ENCODE measurements around the gene HOXC13.

Gene HOXC13

GRCh38 chr12:53971129-53971528 is 32.5 kb downstream of the HOXC13 start:
- DNase-seq (ENCODE audit: low read depth), result no peak

DNA sequence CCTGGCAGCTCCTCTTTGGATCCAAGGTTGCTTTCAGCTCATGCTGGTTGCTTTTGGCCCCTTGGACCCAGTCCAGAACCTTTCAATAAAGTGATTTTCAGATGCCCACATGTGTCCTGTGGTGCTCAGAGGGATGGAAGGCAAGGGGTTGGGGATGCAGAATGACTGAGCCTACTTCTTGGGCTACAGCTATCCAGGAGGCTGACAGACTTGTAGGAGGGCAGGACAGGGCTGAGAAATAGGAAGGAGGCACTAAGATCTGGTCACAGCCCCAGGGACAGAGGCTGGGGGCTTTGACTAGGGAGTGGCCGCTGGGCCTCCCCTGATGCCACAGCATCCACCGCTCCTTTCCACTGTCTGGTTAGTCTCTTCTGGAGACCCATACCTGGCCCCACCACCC is 33.1 kb downstream of the HOXC13 start:
- DNase-seq (ENCODE audit: low read depth), result no peak

DNA sequence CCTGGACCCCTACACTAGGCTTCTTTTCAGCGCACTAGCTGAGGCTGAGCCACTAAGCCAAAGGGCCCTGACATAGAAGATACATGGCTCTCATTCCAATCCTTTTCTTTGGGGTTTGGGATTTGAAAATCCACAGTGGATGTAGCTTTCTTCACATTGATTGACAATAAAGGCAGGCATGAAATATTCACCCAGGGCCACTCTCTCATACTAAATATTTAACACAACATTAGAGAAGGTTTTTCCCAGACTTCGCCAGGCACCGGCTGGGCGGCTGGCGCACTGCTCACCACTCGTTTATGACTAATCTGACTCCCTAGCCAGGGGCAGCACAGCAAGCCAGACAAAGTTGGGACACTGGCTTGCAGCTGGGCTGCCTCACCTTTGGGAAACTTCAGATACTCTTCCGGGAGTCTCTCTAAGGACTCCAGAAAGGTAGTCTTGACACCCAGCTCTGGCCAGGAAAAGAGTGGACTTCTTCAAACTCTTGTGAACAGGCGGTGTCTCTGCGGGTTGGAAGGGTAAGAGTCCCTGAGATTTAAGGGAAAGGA is 33.6 kb downstream of the HOXC13 start:
- DNase-seq (ENCODE audit: low read depth), result no peak

DNA sequence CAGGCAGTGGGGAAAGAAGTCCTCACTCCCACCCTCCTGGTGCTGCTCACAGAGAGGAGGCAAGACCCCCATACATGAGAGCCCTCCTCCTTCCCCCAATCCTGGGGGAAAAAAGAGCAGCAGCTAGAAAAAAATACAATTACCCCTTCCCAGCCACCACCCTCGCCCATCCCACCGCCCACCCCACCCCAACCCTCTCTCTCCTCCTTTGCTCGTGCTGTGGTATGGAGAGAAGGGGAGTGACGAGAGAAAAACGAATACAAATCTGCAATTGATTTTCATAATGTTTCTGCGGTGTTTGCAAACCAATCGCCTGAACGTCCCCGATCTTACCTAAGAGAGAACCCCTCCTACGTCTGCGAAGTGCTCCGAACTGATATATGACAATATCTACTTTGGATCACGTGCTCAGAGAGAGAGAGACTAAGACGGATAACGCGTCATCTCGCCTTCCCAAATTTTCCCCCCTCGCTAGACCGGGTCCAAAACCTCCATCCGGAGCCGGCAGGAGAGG is 34.1 kb downstream of the HOXC13 start, which contains the start of gene HOXC11:
Gene HOXC11, plus strand, starts transcription at position 405 of the 514 bp plus-strand sequence. CDS start 116 bp downstream, outside the sequence.
- DNase-seq (ENCODE audit: low read depth), result no peak

GRCh38 chr12:53973236-53974042 is 34.8 kb downstream of the HOXC13 start:
- no peak for DNase-seq (ENCODE audit: low read depth)

DNA sequence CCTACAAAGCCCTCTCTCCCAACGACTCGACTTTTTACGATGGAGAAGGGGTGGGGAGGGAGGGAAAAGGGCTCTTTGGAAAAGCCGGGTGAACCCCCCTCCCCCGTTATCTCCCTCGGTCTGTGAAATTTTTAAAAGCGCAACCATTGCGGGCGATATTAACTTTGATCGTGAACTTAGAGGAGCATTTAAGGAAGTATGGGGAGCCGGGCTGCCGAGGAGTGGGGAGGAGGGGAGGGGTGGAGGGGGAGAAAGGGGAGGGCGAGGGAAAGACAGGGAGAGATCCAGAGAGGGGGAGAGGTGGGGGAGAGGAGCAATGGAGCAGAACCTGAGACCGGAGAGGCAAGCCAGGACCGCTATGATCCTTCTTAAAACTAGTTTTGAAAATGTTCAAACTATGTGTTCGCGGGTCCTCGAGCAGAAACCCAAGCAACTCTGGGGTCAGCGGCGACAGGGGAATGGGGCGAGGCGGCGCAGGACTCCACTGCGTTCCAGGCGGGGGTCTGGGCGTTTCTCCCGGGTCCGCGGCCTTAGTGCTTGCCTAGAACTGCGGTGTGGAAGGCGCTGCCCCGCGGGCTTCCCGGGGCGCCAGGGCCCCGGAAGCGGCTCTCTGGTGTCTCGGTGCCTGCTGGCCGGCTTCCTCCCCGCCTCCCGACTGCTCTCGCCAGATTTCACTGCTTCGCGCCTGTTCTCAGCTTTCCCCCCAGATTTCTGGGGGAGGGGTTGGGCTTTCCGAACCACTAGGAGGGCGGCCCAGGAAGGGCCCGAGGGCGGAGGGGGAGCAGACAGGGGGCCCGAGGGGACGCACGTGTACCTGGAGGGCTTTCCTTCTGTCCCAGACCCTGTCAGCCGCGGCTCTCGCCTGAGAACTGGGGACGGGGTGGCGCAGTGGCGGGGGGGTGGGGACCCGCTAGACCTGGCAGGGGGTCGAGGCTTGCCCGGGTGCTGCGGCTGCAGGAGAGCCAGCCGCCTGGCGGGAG is 35.7 kb downstream of the HOXC13 start, which contains the start of gene HOTAIR:
Gene HOTAIR, minus strand, starts transcription at position 871 of the 980 bp plus-strand sequence.
- DNase-seq (ENCODE audit: low read depth), result no peak

- DNase-seq (ENCODE audit: low read depth), result no peak
These were observed 36.4 kb downstream of the HOXC13 start for GRCh38 chr12:53975064-53975471.

- no peak for DNase-seq (ENCODE audit: low read depth)
These were observed 37.0 kb downstream of the HOXC13 start for GRCh38 chr12:53975479-53976152.

DNA sequence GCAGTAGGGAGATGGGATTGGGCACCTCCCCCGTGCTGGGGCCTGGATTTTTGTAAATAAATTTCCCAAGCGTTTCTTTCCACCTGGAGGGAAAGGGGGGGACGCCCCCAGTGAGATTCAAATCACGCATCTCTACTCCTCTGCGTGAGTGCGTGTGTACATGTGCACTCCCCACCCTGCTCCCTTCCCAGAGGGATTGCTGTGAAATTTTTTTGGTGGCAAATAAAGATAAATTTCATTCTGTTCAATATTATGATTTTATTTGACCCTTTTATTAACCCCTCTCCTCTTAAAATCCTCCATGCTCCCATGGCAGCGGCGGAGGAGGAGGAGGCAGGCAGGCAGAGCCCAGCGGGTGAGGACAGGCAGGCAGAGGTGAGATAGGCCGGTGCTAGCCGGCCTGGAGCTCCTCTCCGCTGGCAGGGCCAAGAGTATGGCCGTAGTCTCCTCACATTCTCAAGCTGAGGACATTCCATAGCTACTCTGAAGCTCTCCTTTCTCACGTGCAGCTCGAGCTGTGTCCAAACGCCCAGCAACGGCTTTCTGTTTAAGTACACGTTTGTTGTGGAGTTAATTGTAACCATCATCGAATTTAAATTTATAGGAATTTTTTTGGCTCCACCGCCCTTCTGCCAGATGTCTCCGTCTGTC is 37.7 kb downstream of the HOXC13 start:
- DNase-seq (ENCODE audit: low read depth), result no peak

GRCh38 chr12:53976823-53977595 is 38.4 kb downstream of the HOXC13 start:
- no peak for DNase-seq (ENCODE audit: low read depth)

DNA sequence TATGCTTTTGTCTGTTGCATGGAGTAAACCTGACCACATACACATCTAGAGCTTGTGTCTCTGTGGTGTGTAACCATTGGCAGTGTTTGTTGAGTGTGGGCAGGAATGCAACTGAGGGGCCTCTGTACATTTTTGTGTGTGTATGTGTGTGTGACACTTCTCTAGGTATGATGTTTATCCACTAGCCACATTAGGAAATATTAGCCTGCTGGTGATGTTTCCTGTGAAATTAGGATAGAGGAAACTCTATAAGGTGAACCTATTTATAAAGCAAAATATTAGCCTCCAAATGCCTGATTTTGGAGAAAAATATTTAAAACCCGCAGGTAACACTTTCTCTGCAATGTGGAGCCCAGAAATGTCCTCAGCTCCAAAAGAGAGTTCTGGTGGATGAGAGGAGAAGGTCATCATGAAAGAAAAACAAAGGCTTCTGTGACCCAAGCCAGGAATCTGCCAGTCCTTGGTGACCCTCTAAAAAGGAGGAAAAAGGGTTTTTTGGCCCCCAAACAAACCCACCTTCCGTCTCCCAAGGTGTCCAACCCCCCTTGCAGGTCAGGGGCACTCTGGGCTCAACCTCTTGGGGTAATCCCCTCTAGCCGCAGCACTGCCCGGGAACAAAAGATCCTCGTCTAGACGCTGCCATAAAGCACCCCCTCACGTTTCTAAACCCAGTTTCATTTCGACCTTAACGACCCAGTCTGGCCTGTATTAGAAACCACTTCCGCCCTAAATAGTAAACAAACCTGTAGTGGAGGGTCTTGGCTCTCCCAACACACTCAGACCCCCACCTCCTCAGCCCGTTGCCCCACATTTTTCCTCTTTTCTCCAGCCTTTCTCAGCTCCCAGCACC is 39.2 kb downstream of the HOXC13 start:
- no peak for DNase-seq (ENCODE audit: low read depth)

DNA sequence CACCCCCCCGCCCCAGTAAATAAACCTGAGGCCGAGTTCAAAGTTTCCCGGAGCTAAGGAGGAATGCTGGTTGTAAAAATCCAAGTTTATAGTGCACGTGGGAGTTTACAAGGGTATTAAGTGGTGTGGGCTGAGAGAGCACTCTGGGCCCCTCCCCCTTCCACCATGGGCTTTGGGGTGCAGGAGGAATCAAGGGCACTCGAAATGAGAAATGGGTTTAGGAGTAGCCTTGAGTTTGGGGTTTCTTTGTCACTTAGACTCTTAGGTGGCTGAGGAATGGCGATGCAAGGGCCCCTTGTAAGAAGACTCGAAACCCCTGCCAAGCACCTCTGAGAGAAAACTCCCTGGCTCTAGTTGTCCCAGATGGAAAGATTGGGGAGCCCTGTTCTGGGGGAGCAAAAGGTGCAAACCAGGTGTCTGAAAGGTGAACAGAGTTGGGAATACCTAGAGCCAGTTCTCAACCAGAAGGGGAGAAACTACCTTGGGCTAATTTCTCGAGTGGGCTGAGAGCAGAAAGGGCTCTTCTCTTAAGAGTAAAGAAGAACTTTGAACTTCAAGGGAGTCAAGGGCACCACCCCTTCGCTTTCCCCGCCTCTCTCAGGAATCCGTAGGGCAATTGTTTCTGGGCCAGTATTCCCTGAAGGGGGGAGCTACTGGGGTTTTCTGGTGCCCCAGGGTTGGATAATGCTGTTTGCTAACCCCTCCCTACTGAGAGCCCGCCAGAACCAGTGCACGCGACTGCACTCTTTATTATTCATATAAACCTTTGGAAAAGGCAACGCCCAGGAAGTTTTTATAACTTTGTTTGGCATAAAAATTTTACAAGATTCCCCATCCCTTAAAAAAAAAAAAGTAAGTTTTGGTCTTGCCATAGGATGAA is 40.1 kb downstream of the HOXC13 start:
- no peak for DNase-seq (ENCODE audit: low read depth)

GRCh38 chr12:53980104-53980801 is 41.6 kb downstream of the HOXC13 start:
- no peak for DNase-seq (ENCODE audit: low read depth)

DNA sequence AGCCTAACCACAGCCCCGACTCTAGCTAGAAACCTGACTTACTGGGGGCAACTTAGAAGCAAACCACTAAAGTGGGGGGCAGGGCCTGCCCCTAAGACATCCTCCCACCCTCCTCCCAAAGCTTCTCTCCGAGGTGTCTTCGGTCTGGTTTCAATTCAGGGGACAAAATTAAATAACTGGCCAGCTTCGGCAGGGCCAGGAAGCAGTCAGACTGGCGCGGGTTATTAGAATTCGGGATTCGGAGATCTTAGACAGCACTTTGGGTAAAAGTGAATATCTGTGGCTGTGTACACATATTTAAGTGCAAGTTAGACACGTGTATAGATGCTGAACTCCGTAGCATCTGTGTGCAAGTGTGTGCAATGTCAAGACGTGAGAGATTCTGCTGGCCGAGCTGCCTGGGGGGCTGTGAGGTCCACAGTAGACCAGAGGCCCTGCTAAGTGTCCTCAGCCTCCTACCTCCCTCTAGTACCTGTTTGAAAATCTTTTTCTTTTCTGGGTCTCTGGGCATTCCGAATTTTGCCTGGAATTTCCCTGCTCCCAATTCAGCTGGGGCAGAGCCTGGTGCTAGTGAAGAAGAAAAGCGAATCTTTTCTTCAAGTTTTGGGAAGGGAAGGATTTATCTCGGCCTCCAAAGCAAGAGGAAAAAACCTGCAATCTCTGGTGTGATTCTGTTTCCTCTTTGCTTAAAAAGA is 42.3 kb downstream of the HOXC13 start:
- DNase-seq (ENCODE audit: low read depth), result no peak

DNA sequence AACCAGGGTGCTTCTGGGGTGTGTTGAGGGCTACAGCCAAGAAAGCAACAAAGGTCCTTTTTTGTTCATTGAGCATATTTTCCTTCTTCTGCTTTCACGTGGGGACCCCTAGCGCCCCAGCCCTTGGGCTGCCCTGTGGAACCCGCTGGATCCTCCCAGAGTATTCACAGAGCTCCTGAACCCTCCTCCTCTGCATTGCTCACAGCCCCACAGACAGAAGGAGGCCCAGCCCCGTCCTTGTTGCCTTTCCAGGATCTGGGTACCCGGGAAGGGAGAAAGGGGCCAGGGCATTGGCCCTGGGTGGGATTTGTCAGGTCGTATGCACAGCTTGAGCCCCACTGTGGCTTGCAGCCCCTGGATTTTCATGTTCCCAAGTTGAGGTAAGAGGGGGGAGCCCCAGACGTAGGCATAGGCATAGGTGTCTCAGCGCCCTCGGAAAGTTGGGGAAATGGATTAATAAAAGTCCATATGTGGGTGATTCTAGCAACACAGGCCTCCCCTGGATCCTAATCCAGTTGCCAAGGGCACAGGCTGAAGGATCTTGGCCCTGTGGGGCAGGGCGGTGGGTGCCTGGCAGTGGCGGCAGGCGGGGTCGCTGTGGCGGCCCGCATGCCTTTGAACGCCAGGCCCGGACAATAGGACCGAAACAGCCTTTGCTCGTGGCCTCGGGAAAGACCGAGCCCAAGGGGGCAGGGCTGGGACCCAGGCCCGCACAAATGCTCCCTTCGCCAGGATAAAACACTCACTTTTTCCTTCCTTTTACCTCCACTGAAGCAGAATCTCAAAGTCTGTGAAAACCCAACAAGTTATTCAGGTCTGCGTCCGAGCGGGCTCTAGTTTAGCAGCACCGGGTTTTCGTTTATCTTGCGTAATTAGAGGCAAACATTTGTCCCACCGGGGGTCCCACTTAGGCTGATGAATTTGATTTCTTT is 43.3 kb downstream of the HOXC13 start:
- no peak for DNase-seq (ENCODE audit: low read depth)
